Cardiac muscle cell (in vitro differentiated cells and primary cell): Measurements from ENCODE around the gene ARPC4. TPM values are rescaled to one million over a fixed set of nuclear protein-coding genes. Genes with fewer than 3 reads are reported as not detected.
"Not testable (repeated sequence)": the region's sequence is repeated elsewhere in the genome, so short reads cannot be mapped to it uniquely, and the experiment has no call there.

Experiments used
- DNase-seq, 2 donors: peaks; one replicate each; pipeline versions ENCODE4 v3.0.0 to v3.0.0-alpha.2; 2010 to 2017; ENCODE audit warnings: low read depth in 1 of 2, low spot score in 1 of 2
- H3K27ac ChIP-seq: fragments of 200-600 bp; sonication (generic); 2 replicates; pipeline ENCODE4 v1.5.1; 2016
- H3K27me3 ChIP-seq: fragments of 200-600 bp; sonication (generic); 2 replicates; pipeline ENCODE4 v1.6.0; 2016; ENCODE audit warnings: control low read depth
- H3K36me3 ChIP-seq: fragments of 200-600 bp; sonication (generic); 2 replicates; pipeline ENCODE4 v1.5.1; 2016; ENCODE audit warnings: control low read depth
- H3K4me1 ChIP-seq: fragments of 200-600 bp; sonication (generic); 2 replicates; pipeline ENCODE4 v1.8.1; 2017; ENCODE audit warnings: low read depth, mild to moderate bottlenecking, mixed run types
- H3K4me3 ChIP-seq: fragments of 200-600 bp; sonication (generic); 2 replicates; pipeline ENCODE4 v1.5.1; 2016; ENCODE audit warnings: mild to moderate bottlenecking
- H3K9me3 ChIP-seq: fragments of 200-600 bp; sonication (generic); 2 replicates; pipeline ENCODE4 v1.5.1; 2017; ENCODE audit warnings: low read depth, mild to moderate bottlenecking, control low read depth
- CTCF ChIP-seq: IDR thresholded peaks from 2 replicates; pipeline ENCODE4 v1.5.1; 2012; ENCODE audit warnings: low read depth, mild to moderate bottlenecking, low read length
- polyA plus RNA-seq: library from polyadenylated mRNA; unstranded; fragments of >200 nt; fragmentation: Nextera tagmentation; extraction: Ambion mirVana; gene quantifications from 2 replicates; pipeline ENCODE4 v1.2.1, GENCODE V29; 2016
- total RNA-seq: library from RNA; depleted of rRNA; stranded (reverse); fragments of >200 nt; gene quantifications from 2 replicates; pipeline ENCODE4 v1.2.3, GENCODE V29; 2016

The ARPC4 gene
- total and polyA plus RNA-seq, 2 experiments from 2014 or later = 114 to 138 TPM

DNA sequence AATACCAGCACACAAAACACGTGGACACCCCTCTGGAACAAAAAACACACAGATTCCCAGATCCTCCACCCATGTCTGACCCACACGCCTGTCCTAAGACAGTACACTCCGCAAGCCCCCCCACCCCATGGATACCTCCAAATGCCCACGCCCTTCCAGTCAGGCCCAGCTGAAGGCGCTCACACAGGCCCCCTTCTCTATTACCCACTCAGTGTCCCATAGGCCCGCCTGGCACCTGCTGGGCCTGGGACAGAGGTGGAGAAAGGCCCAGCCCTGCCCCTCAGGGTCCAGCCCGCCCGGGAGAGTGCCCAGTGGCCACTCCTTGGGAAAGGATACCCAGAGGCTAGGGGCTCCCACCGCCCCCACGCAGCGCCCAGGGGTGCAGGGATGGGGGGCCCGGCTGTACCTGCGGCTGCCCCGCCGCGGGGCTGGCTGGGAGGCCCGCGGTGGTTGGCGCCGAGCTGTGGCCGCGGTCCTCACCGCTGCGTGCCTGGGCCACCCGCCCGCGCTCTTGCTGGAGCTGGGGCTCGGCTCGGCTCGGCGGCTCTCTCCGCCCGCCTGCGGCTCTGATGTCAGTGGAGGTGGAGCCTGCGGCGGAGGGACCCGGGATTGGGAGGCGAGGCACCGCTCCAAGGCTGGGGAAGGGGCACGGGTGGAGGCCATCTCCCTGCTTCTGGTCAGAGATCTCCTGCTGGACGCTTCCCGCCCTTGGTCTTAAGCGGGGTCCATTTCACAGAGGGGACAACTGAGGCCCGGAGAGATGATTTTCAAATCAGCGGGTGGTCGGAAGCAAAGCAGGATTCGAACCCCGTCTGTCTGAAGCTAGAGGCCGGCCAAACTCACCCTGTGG lies 23.2 kb upstream of the ARPC4 start, which contains the start of gene CAMK1:
Gene CAMK1 (minus strand): TSS at position 522 of the 850 bp plus-strand sequence. CDS start 2,198 bp downstream, outside the sequence.
- Histone ChIP-seq H3K27me3 (no peaks in the 10 kb centered on the region), H3K36me3 (no peaks in the 10 kb centered on the region), H3K9me3 (no peaks in the 10 kb centered on the region), H3K27ac (no peak within 1 kb of the TSS), H3K4me1 (no peaks in the 10 kb centered on the region), H3K4me3 (peak within 1 kb of the TSS; percentile 17)
- TF ChIP-seq CTCF = no peak
- DNase-seq = peak; percentile 78 to 88

DNA sequence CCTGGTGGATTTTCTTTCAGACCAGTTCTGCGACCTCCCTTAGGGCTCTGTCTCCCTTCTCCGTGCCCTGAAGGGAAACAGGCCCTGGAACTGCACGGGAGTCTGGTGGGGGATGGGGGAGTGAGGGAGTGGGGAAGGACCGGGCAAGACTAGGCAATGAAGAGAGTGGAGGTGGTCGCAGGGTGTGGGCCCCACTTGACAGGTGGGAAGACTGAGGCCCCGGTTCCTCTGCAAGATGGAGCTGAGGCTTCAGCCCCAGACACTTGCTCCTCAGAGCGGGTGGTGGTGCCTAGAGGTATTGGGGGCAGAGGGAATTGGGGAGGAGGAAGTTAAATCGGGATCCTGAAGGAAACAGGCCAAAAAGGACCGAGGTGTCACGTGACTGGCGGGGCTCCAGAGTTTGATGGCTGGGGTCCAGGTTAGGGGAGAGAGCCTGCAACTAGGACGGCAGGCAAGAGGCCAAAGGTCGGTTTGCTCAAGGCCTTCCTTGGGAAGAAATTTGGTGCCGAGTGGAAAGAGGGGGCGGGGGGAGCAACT lies 22.5 kb upstream of the ARPC4 start:
- Histone ChIP-seq H3K4me3 (peak overlapping the region; percentile 17), H3K4me1 (no peaks in the 10 kb centered on the region), H3K27ac (no peak overlapping the region), H3K36me3 (no peaks in the 10 kb centered on the region), H3K27me3 (no peaks in the 10 kb centered on the region), H3K9me3 (no peaks in the 10 kb centered on the region)
- peak in 1 of 2 donors; percentile 90 for DNase-seq
- no peak for TF ChIP-seq CTCF

GRCh38 chr3:9771007-9771406 lies 21.9 kb upstream of the ARPC4 start:
- H3K9me3 ChIP-seq, H3K27ac ChIP-seq, H3K4me3 ChIP-seq, H3K27me3 ChIP-seq, H3K4me1 ChIP-seq, DNase-seq, H3K36me3 ChIP-seq: not testable (repeated sequence)

DNA sequence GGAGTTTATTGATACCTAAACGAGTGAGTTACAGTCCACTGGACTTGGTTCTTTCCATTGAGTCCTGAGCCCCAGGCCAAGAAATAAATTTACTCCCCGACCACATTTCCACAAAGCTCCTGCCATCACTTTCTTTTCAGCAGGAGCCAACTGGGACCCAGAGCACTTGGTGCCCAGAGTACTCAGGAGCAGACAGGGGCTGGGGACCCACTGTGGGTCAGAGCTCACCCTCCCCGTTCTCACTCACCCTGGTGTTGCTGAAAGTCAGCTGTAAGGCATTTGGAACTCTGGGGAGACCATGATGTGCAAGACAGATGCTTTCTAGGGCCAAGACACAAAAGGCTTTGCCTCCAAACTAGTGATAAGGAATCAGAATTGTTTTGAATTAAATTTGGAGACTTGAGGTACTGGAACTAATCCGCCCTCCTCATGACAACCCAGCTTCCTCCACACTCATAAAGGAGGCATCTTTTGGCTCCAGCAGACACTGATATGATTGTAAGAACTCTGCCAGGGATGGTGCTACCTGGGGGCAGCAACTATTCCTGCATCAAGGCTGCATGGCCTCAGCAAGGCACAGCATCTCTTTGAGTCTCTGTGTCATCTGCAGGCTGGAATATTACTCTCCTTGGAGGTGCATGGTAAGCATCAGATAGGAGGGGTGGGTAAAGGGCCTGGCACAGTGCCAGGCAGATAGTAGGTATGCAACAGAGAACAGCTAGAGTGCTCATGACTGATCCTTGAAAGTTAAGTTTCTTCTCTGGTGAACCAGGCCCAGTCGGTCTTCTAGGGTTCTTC lies 15.8 kb upstream of the ARPC4 start:
- Histone ChIP-seq H3K9me3 (no peaks in the 10 kb centered on the region), H3K4me1 (no peaks in the 10 kb centered on the region), H3K4me3 (no peak overlapping the region), H3K27ac (no peak overlapping the region), H3K36me3 (peaks cover 13% of the 10 kb centered on the region), H3K27me3 (no peaks in the 10 kb centered on the region)
- no peak for TF ChIP-seq CTCF
- DNase-seq = no peak

DNA sequence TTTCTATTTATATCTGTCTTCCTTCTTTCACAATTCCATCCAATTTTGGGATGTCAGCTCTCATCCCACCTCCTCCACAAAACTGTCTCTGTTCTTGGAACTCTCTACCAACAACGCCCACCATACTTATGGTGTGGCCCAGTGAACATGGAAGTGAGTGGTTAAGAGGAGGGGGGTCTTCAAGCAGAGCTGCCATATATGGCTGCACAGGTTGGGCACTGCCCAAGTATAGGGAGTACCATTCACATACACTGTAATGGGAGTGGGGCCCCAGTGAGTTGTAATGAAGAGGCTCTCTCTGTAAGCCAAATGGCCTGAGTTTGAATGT lies 15.2 kb upstream of the ARPC4 start:
- Histone ChIP-seq H3K4me1 (no peaks in the 10 kb centered on the region), H3K27me3 (no peaks in the 10 kb centered on the region), H3K36me3 (peaks cover 18% of the 10 kb centered on the region), H3K9me3 (no peaks in the 10 kb centered on the region), H3K4me3 (no peak overlapping the region), H3K27ac (no peak overlapping the region)
- no peak for TF ChIP-seq CTCF
- DNase-seq = no peak
